GM21576 (cell line): ENCODE results near the gene CPA2.
A peak's percentile ranks its signal among the peaks of the same experiment; 100 is the strongest.

Experiments used
- ATAC-seq: cut with Tn5 transposase; IDR thresholded peaks from one replicate; pipeline ENCODE4 v1.9.1; 2021; ENCODE audit warnings: mild to moderate bottlenecking, moderate library complexity; ENCODE audit not compliant: unreplicated experiment

CPA2 gene

GRCh38 chr7:130278860-130279259 lies 12.2 kb downstream of the CPA2 start:
- no peak for ATAC-seq

- ATAC-seq, result no peak
These were observed 12.6 kb downstream of the CPA2 start for GRCh38 chr7:130279286-130279685.

DNA sequence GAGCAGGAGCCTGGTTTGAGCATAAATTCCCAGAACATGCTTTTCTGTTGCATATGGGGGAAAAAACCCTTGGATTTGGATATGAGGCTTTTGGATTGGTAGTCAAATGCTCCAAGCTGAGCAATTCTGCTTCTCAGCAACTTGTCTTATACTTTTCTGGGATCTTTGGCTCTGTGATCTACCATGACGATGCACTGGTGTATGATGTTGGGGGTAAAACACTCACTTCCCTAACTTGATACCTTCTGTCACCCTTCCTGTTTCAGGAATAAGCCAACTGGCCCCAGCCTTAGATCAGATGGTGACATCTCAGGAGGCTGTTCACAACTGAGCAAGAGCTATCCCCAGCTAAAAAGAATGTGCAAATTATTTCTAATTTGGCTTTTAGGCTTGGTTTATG lies 13.2 kb downstream of the CPA2 start:
- no peak for ATAC-seq

DNA sequence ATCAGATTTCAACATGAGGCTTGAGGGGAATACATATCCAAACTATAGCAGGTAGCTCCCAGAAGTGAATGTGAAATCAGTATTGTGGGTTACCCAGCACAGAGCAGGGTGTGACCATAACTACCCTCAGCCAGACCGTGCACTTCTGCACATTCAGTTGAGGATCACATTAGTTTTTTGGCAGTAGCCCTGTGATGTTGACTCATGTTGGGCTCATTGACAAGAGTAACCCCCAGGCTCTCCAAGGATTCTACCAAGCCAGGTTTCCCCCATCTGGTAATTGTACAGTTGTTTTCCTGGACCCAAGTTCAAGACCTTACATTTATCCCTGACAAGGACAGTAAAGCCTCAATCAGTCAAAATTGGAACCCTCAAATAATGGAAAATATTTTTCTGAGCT lies 14.6 kb downstream of the CPA2 start:
- ATAC-seq, result no peak

GRCh38 chr7:130286881-130287280 lies 20.2 kb downstream of the CPA2 start:
- no peak for ATAC-seq

DNA sequence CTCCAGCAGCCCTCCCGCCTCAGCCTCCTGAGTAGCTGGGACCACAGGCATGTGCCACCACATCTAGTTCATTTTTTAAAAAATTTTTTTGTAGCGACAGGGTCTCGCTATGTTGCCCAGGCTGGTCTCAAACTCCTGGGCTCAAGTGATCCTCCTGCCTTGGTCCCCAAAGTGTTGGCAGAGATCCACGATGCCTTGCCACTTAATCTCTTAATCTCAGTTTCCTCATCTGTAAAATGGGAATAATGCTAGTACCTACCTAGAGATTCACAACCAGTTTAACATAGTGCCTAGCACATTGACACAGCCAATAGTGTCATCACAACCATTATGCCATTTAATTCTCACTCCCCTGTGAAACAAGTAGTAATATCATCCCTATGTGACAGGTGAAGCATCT lies 21.5 kb downstream of the CPA2 start:
- ATAC-seq, result no peak

- ATAC-seq, result no peak
These were observed 22.2 kb downstream of the CPA2 start for GRCh38 chr7:130288829-130289228.

- no peak for ATAC-seq
These were observed 22.8 kb downstream of the CPA2 start for GRCh38 chr7:130289478-130289877.

GRCh38 chr7:130290745-130291144 lies 24.1 kb downstream of the CPA2 start:
- ATAC-seq, result no peak

DNA sequence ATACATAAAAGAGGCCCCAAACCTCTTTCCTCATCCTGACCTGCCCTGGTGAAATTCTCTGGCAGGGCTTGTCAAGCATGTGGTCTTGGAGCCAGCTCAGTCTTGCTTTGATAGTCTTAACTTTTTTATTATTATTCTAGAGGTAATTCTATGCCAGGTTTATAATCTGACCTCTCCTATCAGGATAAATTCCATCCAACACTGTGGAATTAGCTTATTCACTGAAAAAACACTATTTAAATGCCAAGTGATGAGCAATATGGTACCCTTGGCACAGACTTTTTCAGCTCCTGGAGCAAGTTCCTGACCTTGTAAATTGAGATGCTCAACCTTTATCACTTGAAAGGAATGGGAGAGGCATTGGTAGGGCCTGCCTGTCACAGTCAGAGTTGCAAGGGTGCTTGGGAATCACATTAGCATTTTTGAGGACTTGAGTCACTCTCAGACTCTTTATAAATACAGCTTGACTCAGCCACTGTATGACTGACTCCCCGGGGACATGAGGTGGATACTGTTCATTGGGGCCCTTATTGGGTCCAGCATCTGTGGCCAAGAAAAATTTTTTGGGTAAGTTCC lies 26.1 kb downstream of the CPA2 start, which contains the start of gene CPA4:
TSS of gene CPA4 (plus strand) at position 480 of the 576 bp plus-strand sequence. CDS start at position 500, 20 bp downstream.
- ATAC-seq, result no peak

DNA sequence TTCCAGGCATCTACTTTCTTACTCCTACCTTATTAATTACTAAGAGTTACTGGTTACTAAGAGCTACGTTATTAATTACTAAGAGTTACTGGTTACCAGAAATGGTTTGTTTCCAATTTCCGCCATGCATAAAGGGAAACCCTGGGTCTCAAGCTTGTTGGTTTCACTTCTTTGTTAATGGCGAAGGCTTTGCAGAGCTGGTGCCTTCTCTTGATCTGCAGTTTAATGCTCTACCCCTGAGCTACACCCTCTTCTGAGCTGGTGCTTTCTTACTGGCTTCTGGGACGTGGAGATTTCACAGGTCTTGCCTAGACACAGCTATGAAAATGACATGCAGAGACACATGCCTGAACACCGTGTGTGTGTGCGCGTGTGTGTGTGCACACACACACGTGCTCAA lies 26.9 kb downstream of the CPA2 start:
- ATAC-seq, result peak; percentile 62

DNA sequence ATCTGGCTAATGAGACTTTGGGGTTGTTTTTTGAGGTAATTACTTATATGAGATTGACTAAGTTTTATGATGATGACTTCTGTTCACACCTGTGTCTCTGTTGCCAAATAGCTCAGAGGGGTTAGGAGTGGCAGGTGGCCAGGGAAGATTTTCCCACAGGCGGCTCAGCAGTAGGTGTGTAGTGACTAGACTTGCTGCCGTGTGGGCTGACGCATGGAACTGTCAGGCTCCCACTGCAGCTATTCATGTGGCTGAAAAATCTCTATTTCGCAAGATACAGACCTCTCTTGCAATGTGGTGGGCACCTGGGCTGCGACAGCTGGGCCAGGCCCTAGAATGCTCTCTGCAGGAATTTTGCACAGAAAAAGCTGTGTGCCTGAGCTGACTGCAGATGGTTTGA lies 27.7 kb downstream of the CPA2 start:
- no peak for ATAC-seq

DNA sequence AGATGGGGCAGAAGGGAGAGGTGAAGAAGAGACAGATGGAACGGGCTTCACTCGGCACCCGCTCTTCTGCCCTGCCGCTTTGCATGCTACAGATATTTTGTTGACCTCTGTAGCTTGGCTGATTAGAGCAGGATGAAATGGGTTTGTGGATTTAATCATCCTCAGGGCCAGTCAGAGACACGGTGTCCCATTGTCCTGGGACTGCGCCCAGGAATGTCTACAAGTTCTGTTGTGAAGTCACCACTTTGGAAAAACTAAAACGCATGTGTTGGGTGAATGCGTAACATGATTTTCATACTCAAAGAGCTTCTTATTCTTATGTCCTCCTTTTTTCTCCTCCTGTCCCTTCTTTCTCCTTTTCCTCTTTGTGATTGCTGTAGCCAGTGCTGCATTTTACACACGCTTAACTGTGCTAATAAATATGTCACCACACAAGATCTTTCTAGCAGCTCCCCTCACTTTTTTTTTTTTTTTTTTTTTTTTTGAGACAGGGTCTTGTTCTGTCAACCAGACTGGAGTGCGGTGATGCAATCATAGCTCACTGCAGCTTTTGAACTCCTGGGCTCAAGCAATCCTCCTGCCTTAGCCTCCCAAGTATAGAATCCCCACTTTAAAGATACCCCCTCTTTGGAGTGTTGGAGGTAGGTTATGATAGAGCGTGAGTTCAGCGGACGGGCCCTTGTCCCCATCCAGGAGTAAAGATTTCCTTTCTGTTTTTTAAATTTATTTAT lies 29.7 kb downstream of the CPA2 start:
- no peak for ATAC-seq

DNA sequence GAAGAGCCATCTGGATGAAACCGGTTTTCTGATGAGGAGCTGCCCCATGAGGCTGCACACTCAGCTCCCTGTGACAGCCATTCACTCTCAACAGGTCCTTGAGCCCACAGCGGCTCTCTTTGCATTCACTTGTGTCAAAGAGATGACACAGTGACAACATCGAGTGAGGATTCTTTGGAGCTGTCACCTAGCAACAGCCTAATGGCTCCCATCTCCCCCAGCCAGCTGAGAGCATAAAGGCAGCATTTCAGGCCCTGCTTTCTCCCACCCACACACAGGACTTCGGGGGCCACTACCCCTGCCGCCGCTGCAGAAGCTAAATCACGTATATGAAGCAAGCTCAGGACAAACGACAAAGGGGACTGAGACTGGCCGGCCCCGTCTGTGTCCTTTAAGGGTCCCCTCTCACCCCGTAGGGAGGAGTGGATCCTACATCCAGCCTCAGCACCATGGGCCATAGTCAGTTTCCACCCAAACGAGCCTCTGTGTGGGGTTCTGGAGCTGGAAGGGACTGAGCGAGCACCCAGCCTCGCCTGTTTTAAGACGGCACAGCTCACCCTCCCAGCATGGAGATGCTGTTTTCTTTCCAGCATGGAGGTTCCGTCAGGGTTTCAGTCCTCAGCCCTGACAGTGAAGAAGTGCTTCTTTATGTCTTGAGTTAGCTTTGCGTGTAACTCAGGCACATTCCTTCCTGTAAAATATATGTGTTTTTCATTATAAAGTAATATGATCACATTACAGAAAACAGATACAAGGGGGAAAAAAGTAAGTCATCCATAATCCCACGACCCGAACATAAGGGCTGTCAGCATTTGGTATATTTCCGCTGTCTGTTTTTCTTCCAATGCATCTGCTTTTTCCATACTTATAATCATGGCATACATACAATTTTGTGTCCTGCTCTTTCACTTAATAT lies 31.2 kb downstream of the CPA2 start:
- ATAC-seq, result no peak

DNA sequence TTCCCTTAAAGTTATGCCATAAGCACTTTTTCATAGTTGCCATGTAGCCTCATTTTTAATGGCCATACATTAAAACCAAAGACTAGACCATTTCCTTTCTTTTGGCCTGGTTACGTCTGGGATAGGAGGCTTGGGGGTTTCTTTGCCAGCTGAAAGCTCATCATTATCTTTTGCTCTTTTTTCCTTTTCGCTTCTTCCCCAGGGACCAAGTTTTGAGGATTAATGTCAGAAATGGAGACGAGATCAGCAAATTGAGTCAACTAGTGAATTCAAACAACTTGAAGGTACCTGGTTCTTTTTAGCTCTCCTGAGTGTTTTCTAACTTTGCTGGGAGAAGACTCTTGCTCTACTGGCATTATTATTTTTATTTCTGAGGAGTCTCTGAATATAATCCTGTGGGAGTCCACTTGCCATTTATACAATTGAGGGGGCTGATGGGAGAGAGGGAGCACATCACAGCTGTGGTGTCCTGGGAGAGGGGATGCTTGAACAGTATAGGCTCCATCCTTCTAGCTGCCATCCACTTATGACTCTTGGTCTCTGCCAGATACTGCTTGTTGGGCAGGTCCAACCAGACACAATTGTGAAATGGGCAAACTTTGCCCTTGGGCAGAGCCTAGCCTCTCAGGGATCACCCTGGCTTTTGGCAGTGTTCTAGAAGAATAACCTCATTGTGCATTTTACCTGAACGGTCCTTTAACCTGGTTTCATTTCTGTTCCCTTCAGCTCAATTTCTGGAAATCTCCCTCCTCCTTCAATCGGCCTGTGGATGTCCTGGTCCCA lies 32.1 kb downstream of the CPA2 start:
- ATAC-seq, result no peak

GRCh38 chr7:130299866-130300265 lies 33.2 kb downstream of the CPA2 start:
- ATAC-seq, result no peak

DNA sequence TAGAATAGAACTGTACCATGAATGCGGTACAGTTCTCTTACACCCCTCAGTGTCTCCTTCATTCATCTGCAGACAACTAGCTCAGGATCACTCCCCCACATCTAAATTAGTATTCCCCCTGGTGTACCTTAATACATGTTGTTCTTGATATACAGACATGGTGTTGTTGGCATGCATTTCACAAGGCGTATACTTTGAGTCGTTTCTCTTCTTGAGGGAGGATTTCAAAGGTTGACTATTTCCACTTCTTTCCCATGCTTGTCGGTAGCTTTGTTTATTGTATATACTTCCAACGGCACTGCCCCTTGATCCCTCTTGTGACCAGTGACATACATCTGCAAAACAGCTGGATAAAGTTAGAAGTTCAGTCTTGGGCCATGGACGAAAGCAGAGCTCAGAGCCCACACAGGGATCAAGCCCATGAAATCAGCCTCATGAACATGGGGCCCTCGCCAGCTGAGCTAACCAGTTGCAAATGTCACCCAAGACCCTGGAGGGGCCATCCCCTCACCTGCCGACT lies 34.9 kb downstream of the CPA2 start:
- no peak for ATAC-seq

GRCh38 chr7:130302649-130303048 lies 36.0 kb downstream of the CPA2 start:
- no peak for ATAC-seq

GRCh38 chr7:130303127-130303526 lies 36.5 kb downstream of the CPA2 start:
- no peak for ATAC-seq

DNA sequence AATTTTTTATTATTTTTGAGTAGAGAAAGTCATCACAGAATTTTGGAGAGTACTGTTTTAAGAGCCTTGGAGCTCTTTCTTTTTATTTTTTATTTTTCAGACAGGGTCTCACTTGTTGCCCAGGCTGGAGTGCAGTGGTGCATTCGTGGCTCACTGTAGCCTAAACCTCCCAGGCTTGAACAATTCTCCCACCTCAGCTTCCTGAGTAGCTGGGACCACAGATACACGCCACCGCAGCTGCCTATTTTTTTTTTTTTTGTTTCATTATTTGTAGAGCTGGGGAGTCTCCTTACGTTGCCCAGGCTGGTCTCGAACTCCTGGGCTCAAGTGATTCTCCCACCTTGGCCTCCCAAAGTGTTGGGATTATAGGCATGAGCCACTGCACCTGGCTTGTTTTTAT lies 36.9 kb downstream of the CPA2 start:
- ATAC-seq, result no peak

GRCh38 chr7:130303982-130304381 lies 37.3 kb downstream of the CPA2 start:
- ATAC-seq, result no peak
